H1 (cell line): Measurements from ENCODE around the gene RAB36. TPM values are rescaled to one million over a fixed set of nuclear protein-coding genes. Genes with fewer than 3 reads are reported as not detected.

Experiments
- CTCF ChIA-PET: fragments of 300-600 bp; sonication (Branson Sonifier 250); formaldehyde crosslinking; loops from one replicate; lab custom pipeline; 2021; ENCODE audit not compliant: partially characterized antibody; lab: Charles Lee
- POLR2A ChIA-PET: fragments of 300-600 bp; sonication (Branson Sonifier 250); formaldehyde crosslinking; loops from one replicate; lab custom pipeline; 2021; ENCODE audit warnings: inconsistent platforms; ENCODE audit not compliant: partially characterized antibody; lab: Charles Lee
- DNase-seq, 2 experiments: peaks; one replicate each; pipeline versions ENCODE4 v3.0.0 to v3.0.0-alpha.2; 2010 to 2022; ENCODE audit warnings: low spot score in 2 of 2, low read depth in 1 of 2, mixed read lengths in 1 of 2
- FAIRE-seq: peaks from 2 replicates; lab custom pipeline; 2011; peaks lifted over from hg19 to GRCh38; lab: Jason Lieb, UNC
- H2AFZ ChIP-seq: 2 replicates; pipeline ENCODE4 v1.8.1; 2012; ENCODE audit warnings: low read length, inconsistent platforms
- H2AK5ac ChIP-seq: 2 replicates; pipeline ENCODE4 v1.6.1; 2013; ENCODE audit warnings: low read depth, low read length
- H2BK120ac ChIP-seq: replicated peaks from 2 replicates; pipeline ENCODE3; 2013; ENCODE audit warnings: low read depth, low read length, inconsistent platforms
- H2BK12ac ChIP-seq: 2 replicates; pipeline ENCODE4 v1.6.1; 2013; ENCODE audit warnings: low read depth, low read length
- H2BK15ac ChIP-seq: 2 replicates; pipeline ENCODE4 v1.6.1; 2013; ENCODE audit warnings: low read length
- H2BK20ac ChIP-seq: 2 replicates; pipeline ENCODE4 v1.6.1; 2013; ENCODE audit warnings: low read length
- H2BK5ac ChIP-seq: 2 replicates; pipeline ENCODE4 v1.6.1; 2013; ENCODE audit warnings: low read depth, low read length
- H3K14ac ChIP-seq: 2 replicates; pipeline ENCODE4 v1.6.1; 2013; ENCODE audit warnings: inconsistent platforms; ENCODE audit not compliant: insufficient read length
- H3K18ac ChIP-seq: 2 replicates; pipeline ENCODE4 v1.6.1; 2013; ENCODE audit warnings: low read length; ENCODE audit errors: extremely low read depth
- H3K23ac ChIP-seq: 2 replicates; pipeline ENCODE4 v1.6.1; 2013; ENCODE audit warnings: inconsistent platforms; ENCODE audit not compliant: insufficient read length
- H3K23me2 ChIP-seq: 2 replicates; pipeline ENCODE4 v1.6.1; 2013; ENCODE audit warnings: low read depth, low read length
- H3K27ac ChIP-seq: 2 replicates; pipeline ENCODE4 v1.6.1; 2011; ENCODE audit warnings: low read depth, low read length, inconsistent platforms
- H3K27me3 ChIP-seq, 4 experiments: replicated peaks in 1 of 4; 1 replicate in 1 of 4; 2 replicates in 3 of 4; pipeline versions ENCODE4 v1.6.1 to v1.8.1; 2011 to 2013; ENCODE audit warnings: low read length in 3 of 4, mild to moderate bottlenecking in 3 of 4, inconsistent platforms in 2 of 4, mixed read lengths in 2 of 4, moderate library complexity in 1 of 4; ENCODE audit not compliant: control insufficient read depth in 3 of 4, insufficient read depth in 3 of 4; ENCODE audit errors: extremely low read depth in 1 of 4
- H3K36me3 ChIP-seq, 4 experiments: 2 replicates each; pipeline versions ENCODE4 v1.6.1 to v1.8.1; 2011 to 2013; ENCODE audit warnings: mild to moderate bottlenecking in 4 of 4, low read length in 3 of 4, moderate library complexity in 2 of 4, control low read depth in 1 of 4, inconsistent platforms in 1 of 4; ENCODE audit not compliant: insufficient read depth in 4 of 4, control insufficient read depth in 2 of 4
- H3K4ac ChIP-seq: replicated peaks from 2 replicates; pipeline ENCODE3; 2013; ENCODE audit warnings: low read length, low read depth, mixed read lengths, inconsistent platforms; ENCODE audit not compliant: insufficient read length
- H3K4me1 ChIP-seq, 4 experiments: replicated peaks in 1 of 4; 1 replicate in 1 of 4; 2 replicates in 3 of 4; pipeline versions ENCODE4 v1.6.1 to v1.8.1; 2011 to 2013; ENCODE audit warnings: low read length in 3 of 4, inconsistent platforms in 2 of 4, mixed read lengths in 1 of 4; ENCODE audit not compliant: insufficient read depth in 4 of 4, control insufficient read depth in 3 of 4
- H3K4me2 ChIP-seq, 2 experiments: 2 replicates each; pipeline versions ENCODE4 v1.6.1 to v1.8.1; 2011 to 2013; ENCODE audit warnings: low read depth in 2 of 2, low read length in 2 of 2, control low read depth in 1 of 2, inconsistent platforms in 1 of 2, mild to moderate bottlenecking in 1 of 2; ENCODE audit not compliant: insufficient read depth in 1 of 2
- H3K4me3 ChIP-seq, 4 experiments: fragments of 200-600, 300-600 bp in 1 of 4; sonication (generic), shearing (Covaris generic), sonication (Bioruptor Twin) in 1 of 4; 2 replicates each; pipeline versions ENCODE4 v1.5.1 to v1.8.1; 2011 to 2016; ENCODE audit warnings: low read length in 4 of 4, low read depth in 3 of 4, control low read depth in 2 of 4, inconsistent platforms in 2 of 4, mild to moderate bottlenecking in 2 of 4, mixed read lengths in 1 of 4, moderate library complexity in 1 of 4; ENCODE audit not compliant: insufficient read depth in 2 of 4; ENCODE audit errors: extremely low read depth in 1 of 4
- H3K56ac ChIP-seq: replicated peaks from 2 replicates; pipeline ENCODE3; 2013; ENCODE audit warnings: low read depth, mild to moderate bottlenecking, mixed read lengths, low read length, inconsistent platforms; ENCODE audit not compliant: insufficient read length
- H3K79me1 ChIP-seq: 2 replicates; pipeline ENCODE4 v1.6.1; 2013; ENCODE audit warnings: low read depth, low read length, control low read depth
- H3K79me2 ChIP-seq, 2 experiments: 2 replicates each; pipeline versions ENCODE4 v1.6.1 to v1.8.1; 2012 to 2013; ENCODE audit warnings: low read length in 2 of 2, mild to moderate bottlenecking in 2 of 2, inconsistent platforms in 1 of 2; ENCODE audit not compliant: insufficient read depth in 2 of 2, control insufficient read depth in 1 of 2
- H3K9ac ChIP-seq, 4 experiments: replicated peaks in 1 of 4; 1 replicate in 1 of 4; 2 replicates in 3 of 4; pipeline versions ENCODE4 v1.6.1 to v1.8.1; 2011 to 2013; ENCODE audit warnings: low read depth in 3 of 4, low read length in 3 of 4, control low read depth in 2 of 4, mild to moderate bottlenecking in 2 of 4, moderate library complexity in 2 of 4, inconsistent platforms in 1 of 4; ENCODE audit errors: extremely low read depth in 1 of 4
- H3K9me3 ChIP-seq, 2 experiments: 2 replicates each; pipeline versions ENCODE4 v1.6.1 to v1.8.1; 2012 to 2013; ENCODE audit warnings: mild to moderate bottlenecking in 2 of 2, moderate library complexity in 2 of 2, control low read depth in 1 of 2, inconsistent platforms in 1 of 2, low read depth in 1 of 2, low read length in 1 of 2, mixed read lengths in 1 of 2; ENCODE audit not compliant: insufficient read depth in 2 of 2
- H4K20me1 ChIP-seq, 2 experiments: replicated peaks in 1 of 2; 2 replicates each; pipeline versions ENCODE3 to v1.8.1; 2011 to 2013; ENCODE audit warnings: inconsistent platforms in 2 of 2, low read length in 2 of 2, mild to moderate bottlenecking in 1 of 2; ENCODE audit not compliant: insufficient read depth in 2 of 2, control insufficient read depth in 1 of 2
- H4K5ac ChIP-seq: 2 replicates; pipeline ENCODE4 v1.6.1; 2013; ENCODE audit warnings: low read length, low read depth, mixed read lengths, inconsistent platforms; ENCODE audit not compliant: insufficient read length
- H4K8ac ChIP-seq: 2 replicates; pipeline ENCODE4 v1.8.0; 2013; ENCODE audit warnings: mild to moderate bottlenecking, moderate library complexity, low read length, inconsistent platforms; ENCODE audit not compliant: insufficient read depth; ENCODE audit errors: extremely low read depth
- H4K91ac ChIP-seq: replicated peaks from 2 replicates; pipeline ENCODE3; 2013; ENCODE audit warnings: low read length, mixed read lengths, inconsistent platforms; ENCODE audit not compliant: insufficient read length
- ASH2L ChIP-seq: fragments of 200-600, 300-600 bp; sonication (generic); IDR thresholded peaks from one replicate; pipeline ENCODE4 v1.7.1; 2017; ENCODE audit warnings: low read length
- BACH1 ChIP-seq: IDR thresholded peaks from 2 replicates; pipeline ENCODE4 v1.6.1; 2012; ENCODE audit warnings: low read length, improper control_type of control experiment
- CBX8 ChIP-seq: fragments of 300-800, 300-1000 bp; sonication (generic); IDR thresholded peaks from 2 replicates; pipeline ENCODE4 v1.7.1; 2016; ENCODE audit warnings: low read depth, low read length, borderline replicate concordance
- CEBPB ChIP-seq: IDR thresholded peaks from 2 replicates; pipeline ENCODE4 v1.6.1; 2012; ENCODE audit warnings: low read depth, low read length
- GTF2F1 ChIP-seq: IDR thresholded peaks from 2 replicates; pipeline ENCODE4 v1.6.1; 2012; ENCODE audit warnings: low read depth, low read length, improper control_type of control experiment, borderline replicate concordance
- POLR2A ChIP-seq, 2 experiments: IDR thresholded peaks; 1 replicate in 1 of 2; 2 replicates in 1 of 2; pipeline ENCODE4 v1.6.1; 2011; ENCODE audit warnings: low read depth in 2 of 2, low read length in 2 of 2, mild to moderate bottlenecking in 2 of 2; ENCODE audit errors: control extremely low read depth in 1 of 2
- POLR2AphosphoS5 ChIP-seq: IDR thresholded peaks from 2 replicates; pipeline ENCODE4 v1.6.1; 2011; ENCODE audit warnings: low read depth, low read length
- POU5F1 ChIP-seq: IDR thresholded peaks from 2 replicates; pipeline ENCODE4 v1.6.1; 2011; ENCODE audit warnings: low read depth, mild to moderate bottlenecking, low read length, moderate library complexity
- RBBP5 ChIP-seq: IDR thresholded peaks from 2 replicates; pipeline ENCODE4 v1.7.1; 2012; ENCODE audit warnings: low read depth, mild to moderate bottlenecking, inconsistent platforms, low read length, moderate library complexity, borderline replicate concordance
- SAP30 ChIP-seq: fragments of 300-600 bp; sonication (generic); IDR thresholded peaks from 2 replicates; pipeline ENCODE4 v1.7.1; 2012; ENCODE audit warnings: low read length, moderate library complexity, mild to moderate bottlenecking, inconsistent platforms; ENCODE audit not compliant: insufficient read depth, insufficient replicate concordance
- SP1 ChIP-seq: IDR thresholded peaks from 2 replicates; pipeline ENCODE4 v1.6.1; 2011; ENCODE audit warnings: low read depth, low read length
- SUZ12 ChIP-seq: fragments of 200-600 bp; sonication (generic); IDR thresholded peaks from 2 replicates; pipeline ENCODE4 v1.6.1; 2012; ENCODE audit warnings: mild to moderate bottlenecking, inconsistent platforms, low read length, moderate library complexity, mixed read lengths
- TAF1 ChIP-seq: IDR thresholded peaks from 2 replicates; pipeline ENCODE4 v1.6.1; 2011; ENCODE audit warnings: mild to moderate bottlenecking, low read depth, low read length
- TBP ChIP-seq: IDR thresholded peaks from 2 replicates; pipeline ENCODE4 v1.6.1; 2011; ENCODE audit warnings: low read depth, low read length, improper control_type of control experiment
- YY1 ChIP-seq: IDR thresholded peaks from 2 replicates; pipeline ENCODE4 v1.6.1; 2011; ENCODE audit warnings: low read depth, mild to moderate bottlenecking, low read length
- WGBS, 2 experiments: shearing (Covaris generic) in 1 of 2; methylation state at CpG; one replicate each; pipeline versions ENCODE4 v1.1.6 to v1.1.7; 2013 to 2015; ENCODE audit warnings: low lambda C conversion rate in 2 of 2, mixed read lengths in 2 of 2, inconsistent platforms in 1 of 2, low coverage in 1 of 2, missing lambda C conversion rate in 1 of 2; ENCODE audit not compliant: insufficient replicate concordance in 2 of 2, insufficient coverage in 1 of 2, insufficient read length in 1 of 2; ENCODE audit errors: extremely low coverage in 1 of 2, missing lambda C conversion rate in 1 of 2; 5-methylcytosine and 5-hydroxymethylcytosine counted together
- polyA plus RNA-seq, 7 experiments: library from polyadenylated mRNA; depleted of rRNA in 3 of 7; stranded (reverse) in 5 of 7; unstranded in 2 of 7; fragments of >200 nt in 5 of 7; fragments of 200-250 nt in 2 of 7; gene quantifications; 1 replicate in 5 of 7; 2 replicates in 1 of 7; 4 replicates in 1 of 7; pipeline versions ENCODE4 v1.2.1 to v1.2.3, GENCODE V29; 2011 to 2013; ENCODE audit warnings: missing spikeins in 2 of 7, mixed read lengths in 2 of 7
- total RNA-seq: library from RNA; stranded (reverse); fragmentation: NEBNext Ultra II Directional; extraction: Animal tissue kit (Norgen Biotek cat#: 25700); gene quantifications from 2 replicates; pipeline ENCODE4 v1.2.1, GENCODE V29; 2021

Gene RAB36
- total and polyA plus RNA-seq, 2 of the 8 experiments (the other 6 are each of a cell fraction or from before 2014, with no cell fraction given): 1.0 to 1.5 TPM

GRCh38 chr22:23199159-23199558 lies 53.9 kb downstream of the RAB36 start:
- Histone ChIP-seq H4K91ac (no peak overlapping the region), H2AFZ (no peak overlapping the region), H2BK5ac (0 out of 2 replicates have a peak overlapping the region, but pooled peaks have one; percentile 24), H2BK15ac (no peak overlapping the region), H3K23ac (no peak overlapping the region), H2AK5ac (no peak overlapping the region), H3K36me3 (0 out of 8 replicates have a peak, but pooled peaks cover 0 to 6% (median 0%) of the 10 kb centered on the region in 4 experiments), H3K79me2 (peaks cover 22 to 93% of the 10 kb centered on the region in 2 experiments), H3K56ac (no peak overlapping the region), H3K9ac (no peak overlapping the region), H3K18ac (no peak overlapping the region), H4K8ac (no peak overlapping the region), H3K23me2 (no peaks in the 10 kb centered on the region), H2BK20ac (no peak overlapping the region), H3K4me1 (peaks cover 0 to 18% (median 3%) of the 10 kb centered on the region in 4 experiments; a peak in 3 of 7 replicates), H3K14ac (no peak overlapping the region), H3K4me2 (0 out of 4 replicates have a peak overlapping the region, but pooled peaks of 1 of the 2 experiments have one; percentile 6), H3K4me3 (no peak overlapping the region), H4K20me1 (peaks cover 23 to 38% of the 10 kb centered on the region in 2 experiments), H3K79me1 (peaks cover 32% of the 10 kb centered on the region), H2BK120ac (no peak overlapping the region), H3K27ac (no peak overlapping the region), H3K9me3 (no peaks in the 10 kb centered on the region), H3K27me3 (no peaks in the 10 kb centered on the region), H4K5ac (no peak overlapping the region), H3K4ac (no peak overlapping the region), H2BK12ac (no peak overlapping the region)
- CTCF ChIA-PET: interaction anchor here (1.4 to 1.7 kb wide), 2 partner anchors 13 to 71 kb away, joined by 4 to 5 read pairs; no protein-coding TSS in a partner anchor
- 65% methylated on average over 8 of the region's 8 CpGs; no CpG with 5 or more reads in 1 of the 2 experiments for WGBS, 2 experiments
- no peak for DNase-seq
- POLR2A ChIA-PET: interaction anchor here (1.5 kb wide), 1 partner anchor 63 kb away, joined by 3 read pairs; no protein-coding TSS in a partner anchor
- FAIRE-seq: no peak
- TF ChIP-seq GTF2F1 (no peak), YY1 (no peak), CEBPB (no peak), CBX8 (no peak), TBP (no peak), POLR2A (IDR thresholded peaks at IDR 0.05; ENCODE audit: control extremely low read depth in 1 of 2, low read depth in 2 of 2, low read length in 2 of 2) (no peak), POLR2AphosphoS5 (no peak), TAF1 (no peak), SUZ12 (no peak), POU5F1 (no peak), SAP30 (no peak), ASH2L (no peak), BACH1 (no peak), RBBP5 (no peak), SP1 (no peak)
